Astrocyte (in vitro differentiated cells and primary cell): ENCODE measurements around the gene IRF9. TPM values are rescaled to one million over a fixed set of nuclear protein-coding genes. Genes with fewer than 3 reads are reported as not detected.

Experiments
- DNase-seq: peaks from one replicate; pipeline ENCODE4 v3.0.0-alpha.2; 2010; ENCODE audit warnings: low read depth
- FAIRE-seq: peaks from 2 replicates; lab custom pipeline; 2011; peaks lifted over from hg19 to GRCh38; lab: Jason Lieb, UNC
- H2AFZ ChIP-seq: 2 replicates; pipeline ENCODE4 v1.6.0; 2012; ENCODE audit warnings: low read depth, low read length, inconsistent platforms
- H3K27ac ChIP-seq: 2 replicates; pipeline ENCODE4 v1.5.1; 2011; ENCODE audit warnings: low read depth, low read length, inconsistent platforms
- H3K27me3 ChIP-seq: 2 replicates; pipeline ENCODE4 v1.6.0; 2011; ENCODE audit warnings: low read length, inconsistent platforms; ENCODE audit not compliant: insufficient read depth
- H3K36me3 ChIP-seq: 2 replicates; pipeline ENCODE4 v1.5.1; 2011; ENCODE audit warnings: low read length, inconsistent platforms; ENCODE audit not compliant: insufficient read depth
- H3K4me1 ChIP-seq: 2 replicates; pipeline ENCODE4 v1.5.1; 2011; ENCODE audit warnings: low read length, inconsistent platforms; ENCODE audit not compliant: insufficient read depth
- H3K4me2 ChIP-seq: 2 replicates; pipeline ENCODE4 v1.6.0; 2012; ENCODE audit warnings: low read length, inconsistent platforms
- H3K4me3 ChIP-seq: 2 replicates; pipeline ENCODE4 v1.5.1; 2011; ENCODE audit warnings: low read depth, mild to moderate bottlenecking, low read length, inconsistent platforms; ENCODE audit not compliant: insufficient read depth
- H3K79me2 ChIP-seq: 2 replicates; pipeline ENCODE4 v1.6.0; 2012; ENCODE audit warnings: mild to moderate bottlenecking, low read length, inconsistent platforms; ENCODE audit not compliant: insufficient read depth
- H3K9ac ChIP-seq: 2 replicates; pipeline ENCODE4 v1.6.0; 2012; ENCODE audit warnings: mild to moderate bottlenecking, low read length, inconsistent platforms
- H3K9me3 ChIP-seq: 2 replicates; pipeline ENCODE4 v1.5.1; 2012; ENCODE audit warnings: low read depth, mild to moderate bottlenecking, low read length, inconsistent platforms; ENCODE audit not compliant: insufficient read depth
- H4K20me1 ChIP-seq: 2 replicates; pipeline ENCODE4 v1.6.0; 2012; ENCODE audit warnings: low read length, inconsistent platforms; ENCODE audit not compliant: insufficient read depth
- H3K27ac Mint-ChIP-seq: one replicate; pipeline ENCODE4 v1.8.0; 2021; ENCODE audit warnings: mild to moderate bottlenecking, mixed read lengths; ENCODE audit not compliant: unreplicated experiment
- H3K27me3 Mint-ChIP-seq: one replicate; pipeline ENCODE4 v1.8.0; 2021; ENCODE audit warnings: low read depth, mixed read lengths; ENCODE audit not compliant: unreplicated experiment
- H3K36me3 Mint-ChIP-seq: one replicate; pipeline ENCODE4 v1.8.0; 2021; ENCODE audit warnings: low read depth, mixed read lengths; ENCODE audit not compliant: unreplicated experiment
- H3K4me1 Mint-ChIP-seq: one replicate; pipeline ENCODE4 v1.8.0; 2021; ENCODE audit warnings: low read depth, mixed read lengths; ENCODE audit not compliant: unreplicated experiment
- H3K4me3 Mint-ChIP-seq: one replicate; pipeline ENCODE4 v1.8.0; 2021; ENCODE audit warnings: mild to moderate bottlenecking, moderate library complexity, mixed read lengths; ENCODE audit not compliant: unreplicated experiment
- H3K9me3 Mint-ChIP-seq: one replicate; pipeline ENCODE4 v1.8.0; 2021; ENCODE audit warnings: mild to moderate bottlenecking, mixed read lengths; ENCODE audit not compliant: unreplicated experiment
- EZH2 ChIP-seq: IDR thresholded peaks from 2 replicates; pipeline ENCODE4 v1.6.1; 2012; ENCODE audit warnings: mild to moderate bottlenecking, low read length, inconsistent platforms; ENCODE audit not compliant: insufficient read depth
- total RNA-seq: library from RNA; stranded (reverse); gene quantifications from 2 replicates; pipeline ENCODE4 v1.2.1, GENCODE V29; 2021
- TF ChIP-seq, protein P1 (sequence below): IDR thresholded peaks from 2 replicates; pipeline ENCODE4 v1.5.1; 2011; ENCODE audit warnings: low read depth, mild to moderate bottlenecking, inconsistent platforms, low read length, moderate library complexity; ENCODE audit not compliant: insufficient read depth

The IRF9 gene
- total RNA-seq, 1 donor from 2014 or later = 76.0 TPM

- Histone ChIP-seq H4K20me1 (peaks cover 4% of the 10 kb centered on the region), H3K36me3 (peaks cover 13% of the 10 kb centered on the region), H3K27ac (no peak overlapping the region), H3K4me2 (no peak overlapping the region), H3K79me2 (peaks cover 3% of the 10 kb centered on the region), H3K4me1 (no peaks in the 10 kb centered on the region), H2AFZ (no peak overlapping the region), H3K27me3 (no peaks in the 10 kb centered on the region), H3K9ac (no peak overlapping the region), H3K4me3 (no peak overlapping the region), H3K9me3 (peaks cover 2% of the 10 kb centered on the region)
- Mint-ChIP-seq H3K36me3 (peaks cover 46% of the 10 kb centered on the region), H3K4me3 (no peak overlapping the region), H3K27me3 (no peaks in the 10 kb centered on the region), H3K9me3 (peaks cover 5% of the 10 kb centered on the region), H3K27ac (no peak overlapping the region), H3K4me1 (no peaks in the 10 kb centered on the region)
- FAIRE-seq = no peak
- no peak for TF ChIP-seq EZH2
- TF ChIP-seq, protein P1, sequence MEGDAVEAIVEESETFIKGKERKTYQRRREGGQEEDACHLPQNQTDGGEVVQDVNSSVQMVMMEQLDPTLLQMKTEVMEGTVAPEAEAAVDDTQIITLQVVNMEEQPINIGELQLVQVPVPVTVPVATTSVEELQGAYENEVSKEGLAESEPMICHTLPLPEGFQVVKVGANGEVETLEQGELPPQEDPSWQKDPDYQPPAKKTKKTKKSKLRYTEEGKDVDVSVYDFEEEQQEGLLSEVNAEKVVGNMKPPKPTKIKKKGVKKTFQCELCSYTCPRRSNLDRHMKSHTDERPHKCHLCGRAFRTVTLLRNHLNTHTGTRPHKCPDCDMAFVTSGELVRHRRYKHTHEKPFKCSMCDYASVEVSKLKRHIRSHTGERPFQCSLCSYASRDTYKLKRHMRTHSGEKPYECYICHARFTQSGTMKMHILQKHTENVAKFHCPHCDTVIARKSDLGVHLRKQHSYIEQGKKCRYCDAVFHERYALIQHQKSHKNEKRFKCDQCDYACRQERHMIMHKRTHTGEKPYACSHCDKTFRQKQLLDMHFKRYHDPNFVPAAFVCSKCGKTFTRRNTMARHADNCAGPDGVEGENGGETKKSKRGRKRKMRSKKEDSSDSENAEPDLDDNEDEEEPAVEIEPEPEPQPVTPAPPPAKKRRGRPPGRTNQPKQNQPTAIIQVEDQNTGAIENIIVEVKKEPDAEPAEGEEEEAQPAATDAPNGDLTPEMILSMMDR = no peak
- no peak for DNase-seq
Measured at GRCh38 chr14:24204163-24205146, 43.4 kb downstream of the IRF9 start.

DNA sequence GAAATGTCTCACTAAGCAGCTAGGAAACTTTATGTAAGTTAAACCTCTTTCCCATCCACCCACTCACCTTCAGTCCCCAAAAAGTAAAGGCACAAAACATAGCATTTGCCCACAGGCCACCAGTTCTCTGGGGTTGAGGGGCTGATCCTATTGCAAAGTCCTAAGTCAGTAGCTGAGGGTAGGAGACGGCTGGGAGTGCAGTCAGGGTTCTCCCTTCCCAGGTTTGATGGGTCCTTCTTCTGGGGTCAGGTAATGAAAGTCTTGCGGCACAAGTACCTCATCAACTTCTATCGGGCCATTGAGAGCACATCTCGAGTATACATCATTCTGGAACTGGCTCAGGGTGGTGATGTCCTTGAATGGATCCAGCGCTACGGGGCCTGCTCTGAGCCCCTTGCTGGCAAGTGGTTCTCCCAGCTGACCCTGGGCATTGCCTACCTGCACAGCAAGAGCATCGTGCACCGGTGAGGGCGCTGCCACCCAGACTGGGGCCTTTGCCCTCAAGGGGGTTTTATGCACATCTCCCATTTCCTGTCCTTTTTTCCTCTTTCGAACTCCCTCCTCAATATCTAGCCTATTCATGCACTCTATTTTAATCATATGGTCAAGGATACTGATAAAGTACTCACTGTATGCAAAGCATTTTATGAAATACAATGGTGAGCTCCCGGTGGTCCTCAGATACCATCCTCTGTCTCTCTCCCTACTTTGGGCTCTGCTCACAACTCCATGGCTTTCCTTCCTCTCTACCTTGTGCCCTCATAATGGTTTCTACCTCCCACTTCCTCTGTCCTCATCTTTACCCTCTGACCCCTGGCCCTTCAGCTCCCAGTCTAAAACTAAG, 45.4 kb downstream of the IRF9 start:
- peaks cover 4% of the 10 kb centered on the region for H4K20me1 ChIP-seq
- Mint-ChIP-seq H3K36me3 (peaks cover 47% of the 10 kb centered on the region), H3K4me3 (peak overlapping the region; percentile 25), H3K27me3 (no peaks in the 10 kb centered on the region), H3K9me3 (peaks cover 5% of the 10 kb centered on the region), H3K4me1 (no peaks in the 10 kb centered on the region), H3K27ac (no peak overlapping the region)
- H3K9me3 ChIP-seq = no peaks in the 10 kb centered on the region
- H3K27ac ChIP-seq = no peak overlapping the region
- TF ChIP-seq EZH2 = no peak
- TF ChIP-seq, protein P1 = no peak
- H3K4me1 ChIP-seq = no peaks in the 10 kb centered on the region
- no peak overlapping the region for H3K9ac ChIP-seq
- H3K79me2 ChIP-seq = peaks cover 3% of the 10 kb centered on the region
- FAIRE-seq (no peak), DNase-seq (no peak)
- peaks cover 9% of the 10 kb centered on the region for H3K36me3 ChIP-seq
- H3K4me3 ChIP-seq = no peak overlapping the region
- H2AFZ ChIP-seq = no peak overlapping the region
- no peaks in the 10 kb centered on the region for H3K27me3 ChIP-seq
- no peak overlapping the region for H3K4me2 ChIP-seq
